ENCODE measurements around the gene ZER1. TPM values are rescaled to one million over a fixed set of nuclear protein-coding genes. Genes with fewer than 3 reads are reported as not detected.

Gene ZER1
- total RNA-seq, 2 donors from 2014 or later, result 61.6 to 72.6 TPM

GRCh38 chr9:128792978-128793686, 21.4 kb upstream of the ZER1 start:
- TF ChIP-seq CTCF (IDR thresholded peaks at IDR 0.05), result no peak
- H3K9me3 ChIP-seq, result no peaks in the 10 kb centered on the region
- no peak overlapping the region for H3K27ac ChIP-seq
- H3K4me3 ChIP-seq, result no peak overlapping the region
- H3K27me3 ChIP-seq, result no peaks in the 10 kb centered on the region
- no peak for DNase-seq (ENCODE audit: low spot score)
- H3K4me1 ChIP-seq, result peaks cover 0 to 7% of the 10 kb centered on the region in 2 donors
- peaks cover 61% of the 10 kb centered on the region for H3K36me3 ChIP-seq

- H3K36me3 ChIP-seq, result peaks cover 51% of the 10 kb centered on the region
Observed at GRCh38 chr9:128792134-128792533, 20.4 kb upstream of the ZER1 start.

GRCh38 chr9:128790536-128790935, 18.8 kb upstream of the ZER1 start:
- Histone ChIP-seq H3K9me3 (no peaks in the 10 kb centered on the region), H3K27me3 (no peaks in the 10 kb centered on the region), H3K4me3 (no peak overlapping the region), H3K4me1 (peaks cover 0 to 17% of the 10 kb centered on the region in 2 donors), H3K36me3 (peaks cover 43% of the 10 kb centered on the region), H3K27ac (no peak overlapping the region)
- DNase-seq (ENCODE audit: low spot score), result no peak
- no peak for TF ChIP-seq CTCF (IDR thresholded peaks at IDR 0.05)

More at GRCh38 chr9:128792134-128792533, 20.4 kb upstream of the ZER1 start:
- no peak overlapping the region for H3K4me3 ChIP-seq
- H3K4me1 ChIP-seq, result peaks cover 0 to 13% of the 10 kb centered on the region in 2 donors
- TF ChIP-seq CTCF (IDR thresholded peaks at IDR 0.05), result no peak
- H3K27me3 ChIP-seq, result no peaks in the 10 kb centered on the region
- DNase-seq (ENCODE audit: low spot score), result no peak
- H3K27ac ChIP-seq, result no peak overlapping the region
- no peaks in the 10 kb centered on the region for H3K9me3 ChIP-seq

GRCh38 chr9:128788445-128788844, 16.7 kb upstream of the ZER1 start:
- no peak overlapping the region for H3K27ac ChIP-seq
- H3K4me3 ChIP-seq, result peak overlapping the region in 1 of 2 donors; percentile 97
- H3K9me3 ChIP-seq, result no peaks in the 10 kb centered on the region
- peaks cover 0 to 21% of the 10 kb centered on the region in 2 donors for H3K4me1 ChIP-seq
- H3K36me3 ChIP-seq, result peaks cover 25% of the 10 kb centered on the region
- H3K27me3 ChIP-seq, result no peaks in the 10 kb centered on the region
- DNase-seq (ENCODE audit: low spot score), result no peak
- TF ChIP-seq CTCF (IDR thresholded peaks at IDR 0.05), result no peak

GRCh38 chr9:128787659-128788058, 15.9 kb upstream of the ZER1 start:
- H3K36me3 ChIP-seq, result peaks cover 18% of the 10 kb centered on the region
- peaks cover 0 to 25% of the 10 kb centered on the region in 2 donors for H3K4me1 ChIP-seq
- H3K27ac ChIP-seq, result peak overlapping the region; percentile 85 to 86
- TF ChIP-seq CTCF (IDR thresholded peaks at IDR 0.05), result no peak
- no peak for DNase-seq (ENCODE audit: low spot score)
- H3K9me3 ChIP-seq, result no peaks in the 10 kb centered on the region
- H3K4me3 ChIP-seq, result peak overlapping the region; percentile 94 to 97
- H3K27me3 ChIP-seq, result no peaks in the 10 kb centered on the region
